Measurements from ENCODE around the gene JHY.

JHY gene

GRCh38 chr11:122872046-122872445, 10.5 kb upstream of the JHY start:
- DNase-seq = no peak

- DNase-seq = no peak
Measured at GRCh38 chr11:122874991-122875390, 7.6 kb upstream of the JHY start.

- no peak for DNase-seq
Measured at GRCh38 chr11:122877732-122878131, 4.8 kb upstream of the JHY start.

GRCh38 chr11:122879785-122880184, 2.8 kb upstream of the JHY start:
- no peak for DNase-seq

GRCh38 chr11:122882857-122883645, 492 bp downstream of the JHY start:
- DNase-seq = peak in 1 of 2 experiments; percentile 65

- DNase-seq = no peak
Measured at GRCh38 chr11:122883646-122883979, 1.1 kb downstream of the JHY start.

GRCh38 chr11:122888162-122888561, 5.6 kb downstream of the JHY start:
- DNase-seq = no peak

GRCh38 chr11:122893131-122893530, 10.6 kb downstream of the JHY start:
- no peak for DNase-seq

- no peak for DNase-seq
Measured at GRCh38 chr11:122895563-122895962, 13.0 kb downstream of the JHY start.

- peak in 1 of 2 experiments; percentile 25 for DNase-seq
Measured at GRCh38 chr11:122897606-122898210, 15.1 kb downstream of the JHY start.

- DNase-seq = no peak
Measured at GRCh38 chr11:122898799-122899198, 16.2 kb downstream of the JHY start.

- no peak for DNase-seq
Measured at GRCh38 chr11:122900587-122901202, 18.1 kb downstream of the JHY start.

- no peak for DNase-seq
Measured at GRCh38 chr11:122902951-122903350, 20.4 kb downstream of the JHY start.

- peak in 1 of 2 experiments; percentile 9 for DNase-seq
Measured at GRCh38 chr11:122910775-122911174, 28.2 kb downstream of the JHY start.

GRCh38 chr11:122917311-122917710, 34.8 kb downstream of the JHY start:
- no peak for DNase-seq

GRCh38 chr11:122918734-122919133, 36.2 kb downstream of the JHY start:
- DNase-seq = no peak

- no peak for DNase-seq
Measured at GRCh38 chr11:122920579-122920978, 38.0 kb downstream of the JHY start.

- no peak for DNase-seq
Measured at GRCh38 chr11:122922893-122923292, 40.3 kb downstream of the JHY start.

- DNase-seq = no peak
Measured at GRCh38 chr11:122923302-122923701, 40.7 kb downstream of the JHY start.

- no peak for DNase-seq
Measured at GRCh38 chr11:122931510-122931909, 49.0 kb downstream of the JHY start.

- no peak for DNase-seq
Measured at GRCh38 chr11:122933416-122933815, 50.9 kb downstream of the JHY start.

- DNase-seq = no peak
Measured at GRCh38 chr11:122937983-122938382, 55.4 kb downstream of the JHY start.

GRCh38 chr11:122938557-122938956, 56.0 kb downstream of the JHY start:
- DNase-seq = no peak

- DNase-seq = no peak
Measured at GRCh38 chr11:122951211-122951610, 68.7 kb downstream of the JHY start.
